GOT3 (cell line): ENCODE data around the gene ATR.
"Not testable (repeated sequence)": the region's sequence is repeated elsewhere in the genome, so short reads cannot be mapped to it uniquely, and the experiment has no call there.

Experiments used
- DNase-seq: peaks from one replicate; lab custom pipeline; 2025; ENCODE audit warnings: mixed read lengths; lab: John Stamatoyannopoulos, UW

Gene ATR

DNA sequence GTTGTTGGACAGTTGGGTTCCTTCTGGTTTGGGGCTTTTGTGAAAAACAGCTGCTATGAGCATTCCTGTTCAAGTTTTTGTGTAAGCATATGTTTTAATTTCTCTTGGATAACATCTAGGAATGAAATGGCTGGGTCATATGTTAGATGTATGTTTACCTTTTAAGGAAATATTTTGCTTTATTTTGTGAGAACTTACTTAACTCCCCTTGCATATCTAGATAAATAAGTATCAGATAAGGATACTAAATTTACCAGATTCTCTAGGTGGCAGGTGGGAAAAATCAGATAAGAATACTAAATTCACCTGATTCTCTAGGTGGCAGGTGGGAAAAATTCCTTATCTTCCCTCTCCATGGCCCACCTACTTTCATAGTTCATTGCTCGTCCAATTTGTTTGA, 16.6 kb upstream of the ATR start:
- DNase-seq, result no peak

DNA sequence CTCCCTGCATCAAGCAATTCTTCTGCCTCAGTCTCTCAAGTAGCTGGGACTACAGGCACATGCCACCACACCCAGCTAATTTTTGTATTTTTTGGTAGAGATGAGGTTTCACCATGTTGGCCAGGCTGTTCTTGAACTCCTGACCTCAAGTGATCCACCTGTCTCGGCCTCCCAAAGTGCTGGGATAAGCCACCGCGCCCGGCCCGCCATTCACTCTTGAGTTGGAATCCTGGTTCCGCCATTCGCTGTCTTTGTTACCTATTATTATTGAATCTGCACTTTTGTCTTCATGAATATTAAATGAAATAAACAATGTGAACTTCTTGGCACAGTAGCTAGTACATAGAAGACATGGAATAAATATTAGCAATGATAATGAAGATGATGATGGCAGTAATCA, 13.7 kb upstream of the ATR start:
- DNase-seq, result not testable (repeated sequence)

DNA sequence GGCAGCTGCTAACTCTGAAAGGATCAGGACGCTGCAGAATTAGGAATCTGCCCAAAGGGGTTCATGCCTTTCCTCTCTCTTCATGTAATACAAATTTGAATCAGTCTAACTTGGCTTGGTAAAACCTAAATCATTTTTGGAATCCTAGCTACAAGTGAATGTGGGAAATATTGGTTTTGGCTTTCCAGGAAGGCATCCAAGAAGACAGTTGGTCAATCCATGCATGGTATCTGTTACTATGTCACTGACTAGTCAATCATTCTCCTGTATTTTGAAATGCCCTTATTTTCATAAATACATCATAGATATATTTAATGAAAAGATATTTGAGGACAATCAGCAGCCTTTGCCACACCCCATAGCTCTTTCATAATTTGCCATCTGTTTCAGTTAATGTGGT, 10.2 kb upstream of the ATR start:
- DNase-seq, result no peak

DNA sequence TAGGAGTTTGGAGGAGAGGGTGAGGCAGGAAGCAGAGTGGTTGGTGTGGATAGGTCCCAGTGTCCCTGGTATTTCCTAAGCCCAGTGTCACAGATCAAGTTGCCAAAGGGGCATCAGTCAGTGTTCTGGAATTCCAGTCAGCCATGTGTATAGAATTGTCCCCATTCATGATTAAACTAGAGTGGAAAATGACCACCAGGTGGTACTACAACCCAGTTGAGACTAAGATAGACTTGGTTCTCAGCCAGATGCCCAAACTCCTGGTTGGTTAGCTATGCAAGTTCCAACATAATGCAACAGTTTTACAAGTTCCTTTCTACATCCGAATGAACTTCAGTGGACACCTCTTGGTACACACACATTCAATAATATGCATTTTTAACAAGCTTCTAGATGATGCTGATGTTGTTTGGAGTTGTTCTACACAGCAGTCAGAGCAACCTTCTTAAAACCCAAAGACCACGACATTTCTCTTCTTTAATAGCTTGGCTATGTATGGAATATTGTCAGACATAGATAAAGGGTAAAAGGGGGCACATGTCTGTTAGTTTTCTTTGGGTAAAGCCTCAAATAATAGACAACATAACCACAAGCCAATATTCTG, 8.4 kb upstream of the ATR start:
- no peak for DNase-seq

- DNase-seq, result not testable (repeated sequence)
Observed at GRCh38 chr3:142581070-142581469, 2.5 kb upstream of the ATR start.

GRCh38 chr3:142580061-142580423, 1.5 kb upstream of the ATR start:
- DNase-seq, result no peak

- DNase-seq, result no peak
Observed at GRCh38 chr3:142577696-142578328, 721 bp downstream of the ATR start.

DNA sequence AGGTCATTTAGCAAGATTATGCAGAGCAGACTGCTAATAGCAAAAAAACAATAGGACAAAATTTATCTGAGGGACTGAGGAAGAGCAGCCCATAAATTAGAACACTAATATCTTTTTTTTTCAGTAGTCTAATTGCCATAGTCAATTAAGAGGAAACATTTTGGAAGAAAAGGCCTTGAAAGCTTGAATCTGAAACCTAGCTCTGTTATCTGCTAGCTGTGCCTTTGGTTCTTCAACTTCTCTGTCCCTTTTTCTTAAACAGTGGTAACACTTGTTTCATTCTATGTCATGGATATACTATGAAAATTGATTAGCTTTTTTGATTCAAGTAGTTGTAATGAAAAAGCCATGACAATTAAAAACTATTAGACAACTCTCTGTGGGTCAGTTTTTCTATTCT, 1.7 kb downstream of the ATR start:
- DNase-seq, result no peak

DNA sequence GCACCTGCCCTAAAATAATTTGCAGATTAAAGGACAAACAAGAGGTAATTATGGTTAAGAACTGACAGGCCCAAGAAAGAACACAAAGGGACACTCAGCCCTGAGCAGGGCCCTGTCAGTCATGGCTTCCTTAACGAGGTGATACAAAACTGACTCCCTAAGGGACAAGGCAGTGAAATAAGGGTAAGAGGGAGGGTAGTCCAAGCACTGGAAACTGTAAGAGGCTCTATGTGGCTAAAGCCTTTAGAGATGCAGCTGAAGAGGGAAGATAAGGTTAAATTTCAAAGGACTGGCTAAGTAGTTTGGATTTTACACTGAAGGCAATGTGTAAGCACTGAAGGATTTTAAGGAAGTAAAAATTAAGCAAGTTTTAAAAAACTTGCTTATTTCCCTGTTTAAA, 3.9 kb downstream of the ATR start:
- DNase-seq, result no peak

- DNase-seq, result not testable (repeated sequence)
Observed at GRCh38 chr3:142574223-142574622, 4.3 kb downstream of the ATR start.

DNA sequence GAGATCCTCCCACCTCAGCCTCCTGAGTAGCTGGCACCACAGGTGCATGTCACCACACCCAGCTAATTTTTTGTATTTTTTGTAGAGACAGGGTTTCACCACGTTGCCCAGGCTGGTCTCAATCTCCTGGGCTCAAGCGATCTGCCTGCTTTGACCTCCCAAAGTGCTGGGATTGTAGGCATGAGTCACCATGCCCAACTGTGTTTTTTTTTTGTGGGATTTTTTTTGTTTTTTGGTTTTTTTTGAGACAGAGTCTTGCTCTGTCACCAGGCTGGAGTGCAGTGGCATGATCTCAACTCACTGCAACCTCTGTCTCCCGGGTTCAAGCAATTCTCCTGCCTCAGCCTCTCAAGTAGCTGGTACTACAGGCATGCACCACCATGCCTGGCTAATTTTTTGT, 9.1 kb downstream of the ATR start:
- DNase-seq, result not testable (repeated sequence)

- no peak for DNase-seq
Observed at GRCh38 chr3:142568393-142569017, 10.0 kb downstream of the ATR start.

GRCh38 chr3:142566096-142566495, 12.4 kb downstream of the ATR start:
- no peak for DNase-seq

DNA sequence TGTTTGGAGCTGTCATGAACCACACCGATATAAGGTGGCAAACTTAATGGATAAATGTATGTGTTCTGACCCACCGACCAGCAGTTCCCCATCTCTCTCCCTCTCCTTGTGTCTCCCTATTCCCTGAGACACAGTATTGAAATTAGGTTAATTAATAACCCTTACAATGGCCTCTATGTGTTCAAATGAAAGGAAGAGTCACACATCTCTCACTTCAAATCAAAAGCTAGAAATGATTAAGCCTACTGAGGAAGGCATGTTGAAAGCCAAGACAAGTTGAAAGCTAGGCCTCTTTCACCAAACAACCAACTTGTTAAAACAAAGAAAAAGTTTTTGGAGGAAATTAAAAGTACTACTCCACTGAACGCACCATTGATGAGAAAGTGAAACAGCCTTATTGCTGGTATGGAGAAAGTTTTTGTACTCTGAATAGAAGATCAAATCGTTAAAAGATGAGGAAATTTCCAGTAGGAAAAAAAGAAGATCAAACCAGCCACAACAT, 15.0 kb downstream of the ATR start:
- no peak for DNase-seq

GRCh38 chr3:142560118-142560517, 18.4 kb downstream of the ATR start:
- no peak for DNase-seq

- no peak for DNase-seq
Observed at GRCh38 chr3:142553741-142554140, 24.8 kb downstream of the ATR start.

DNA sequence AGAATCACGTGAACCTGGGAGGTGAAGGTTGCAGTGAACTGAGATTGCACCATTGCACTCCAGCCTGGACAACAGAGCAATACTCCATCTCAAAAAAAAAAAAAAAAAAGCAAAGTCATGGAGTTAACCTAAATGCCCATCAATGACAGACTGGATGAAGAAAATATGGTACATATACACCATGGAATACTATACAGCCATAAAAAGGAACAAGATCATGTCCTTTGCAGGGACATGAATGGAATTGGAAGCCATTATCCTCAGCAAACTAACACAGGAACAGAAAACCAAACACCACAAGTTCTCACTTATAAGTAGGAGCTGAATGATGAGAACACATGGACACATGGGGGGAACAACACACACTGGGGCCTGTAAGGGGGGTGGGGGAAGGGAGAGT, 26.0 kb downstream of the ATR start:
- not testable (repeated sequence) for DNase-seq

- DNase-seq, result no peak
Observed at GRCh38 chr3:142549986-142550385, 28.5 kb downstream of the ATR start.

DNA sequence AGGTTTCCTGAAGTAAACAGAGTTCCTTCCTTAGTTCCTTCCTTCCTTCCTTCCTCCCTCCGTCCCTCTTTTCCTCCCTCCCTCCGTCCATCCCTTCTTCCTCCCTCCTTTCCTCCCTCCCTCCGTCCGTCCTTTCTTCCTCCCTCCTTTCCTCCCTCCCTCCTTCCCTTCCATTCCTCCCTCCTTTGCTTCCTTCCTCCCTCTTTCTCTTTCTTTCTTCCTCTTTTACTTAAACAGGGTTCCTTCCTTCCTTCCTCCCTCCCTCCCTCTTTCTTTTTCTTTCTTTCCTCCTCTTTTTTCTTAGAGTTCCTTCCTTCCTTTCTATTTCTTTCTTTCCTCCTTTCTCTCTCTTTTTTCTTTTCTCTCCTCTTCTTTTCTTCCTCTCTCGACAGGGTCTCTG, 35.2 kb downstream of the ATR start:
- DNase-seq, result no peak

DNA sequence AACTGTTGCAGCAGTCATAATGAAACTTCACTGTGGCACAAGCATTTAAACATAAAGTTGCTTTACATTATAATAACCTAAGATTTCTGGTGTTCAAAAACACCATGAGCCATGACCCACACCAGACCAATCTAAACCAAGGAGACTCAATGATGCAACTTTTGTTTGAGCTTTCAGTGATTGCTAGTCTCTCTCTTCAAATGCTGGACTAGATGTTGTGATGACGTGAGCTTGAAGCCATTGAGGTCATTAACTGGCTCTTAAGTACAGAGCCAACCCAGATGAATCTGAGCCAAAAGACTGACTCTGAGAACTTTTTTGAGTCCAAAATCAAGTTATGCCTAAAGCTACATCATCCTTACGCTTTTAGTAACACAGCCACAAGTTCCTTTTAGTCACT, 36.5 kb downstream of the ATR start:
- no peak for DNase-seq

GRCh38 chr3:142536519-142536918, 42.0 kb downstream of the ATR start:
- DNase-seq, result no peak

GRCh38 chr3:142534543-142534942, 44.0 kb downstream of the ATR start:
- DNase-seq, result no peak

- no peak for DNase-seq
Observed at GRCh38 chr3:142530296-142530695, 48.2 kb downstream of the ATR start.
